ENCODE results near the gene KLHL8. TPM values are rescaled to one million over a fixed set of nuclear protein-coding genes. Genes with fewer than 3 reads are reported as not detected.

KLHL8 gene
- total and polyA plus RNA-seq, 4 donors, result 4.2 to 11.4 (median 8.5) TPM

DNA sequence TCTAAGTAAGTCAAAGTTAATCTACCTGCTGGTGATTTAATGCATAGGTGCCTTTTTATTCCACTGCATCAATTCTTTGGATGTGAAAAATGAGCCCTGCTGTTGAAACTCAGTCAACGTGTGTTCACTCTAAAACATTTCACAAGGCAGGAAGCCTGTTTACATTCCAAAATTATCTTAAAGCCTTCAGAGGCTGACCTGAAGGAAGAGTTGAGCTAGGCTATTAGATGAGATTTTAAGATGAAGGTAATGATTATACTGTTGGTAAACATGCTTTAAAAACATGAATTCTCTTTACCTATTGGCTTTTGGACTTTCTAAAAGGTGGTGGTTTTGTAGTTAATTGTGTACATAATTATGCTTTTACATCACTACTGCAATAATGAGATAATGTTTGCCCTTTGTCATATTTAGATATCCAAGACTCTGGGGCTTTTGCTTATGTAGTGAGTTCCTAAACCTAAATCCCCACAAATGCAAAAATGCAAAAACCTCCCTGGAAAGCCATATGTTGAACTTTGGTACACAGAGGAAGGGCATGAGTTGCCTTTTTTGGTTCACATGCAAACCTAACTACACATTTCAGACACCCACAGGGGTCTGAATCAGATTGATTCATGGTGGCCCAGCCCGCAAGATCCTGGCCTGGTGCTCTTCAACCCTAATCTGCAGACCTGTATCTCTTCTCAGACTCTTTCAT, 92.3 kb downstream of the KLHL8 start:
- H3K27ac ChIP-seq (ENCODE audit: low read depth in 1 of 2, low read length in 2 of 2), result no peak overlapping the region
- H3K9me3 ChIP-seq (ENCODE audit: control insufficient read depth, low read length), result no peaks in the 10 kb centered on the region
- no peaks in the 10 kb centered on the region for H3K4me1 ChIP-seq (ENCODE audit: control insufficient read depth in 1 of 2, insufficient read depth in 2 of 2, low read length in 2 of 2)
- H3K4me3 ChIP-seq (ENCODE audit: low read length in 2 of 2), result no peak overlapping the region
- intact Hi-C loops (cut with DNase I), result loop anchor here in 1 of 2 donors (10.0 kb wide), 1 partner anchor 193 kb away; the partner anchor contains the start of gene AFF1
- no peak for DNase-seq
- WGBS, 2 donors, result 87 to 89% methylated on average over 2 of the region's 2 CpGs
- H3K27me3 ChIP-seq (ENCODE audit: control insufficient read depth in 1 of 2, insufficient read depth in 2 of 2, low read length in 1 of 2), result no peaks in the 10 kb centered on the region
- ATAC-seq (ENCODE audit: low FRiP score), result no peak
- peaks cover 4 to 15% of the 10 kb centered on the region in 2 donors for H3K36me3 ChIP-seq (ENCODE audit: control insufficient read depth in 1 of 2, insufficient read depth in 2 of 2, low read length in 1 of 2)

DNA sequence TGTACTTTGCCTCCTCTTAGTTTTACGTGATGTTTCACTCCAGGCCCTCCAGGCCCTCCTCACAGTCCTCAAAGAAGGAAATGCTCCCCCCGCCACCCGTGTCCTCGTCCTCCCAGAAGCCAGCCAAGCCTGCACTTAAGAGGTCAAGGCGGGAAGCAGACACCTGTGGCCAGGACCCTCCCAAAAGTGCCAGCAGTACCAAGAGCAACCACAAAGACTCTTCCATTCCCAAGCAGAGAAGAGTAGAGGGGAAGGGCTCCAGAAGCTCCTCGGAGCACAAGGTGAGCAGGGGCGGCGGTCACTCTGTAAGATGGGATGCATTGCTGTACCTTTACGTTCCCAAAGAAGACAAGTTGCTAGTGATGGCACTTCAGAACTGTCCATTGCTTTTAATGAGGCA, 94.4 kb downstream of the KLHL8 start:
- H3K9me3 ChIP-seq (ENCODE audit: control insufficient read depth, low read length), result no peaks in the 10 kb centered on the region
- H3K4me1 ChIP-seq (ENCODE audit: control insufficient read depth in 1 of 2, insufficient read depth in 2 of 2, low read length in 2 of 2), result no peaks in the 10 kb centered on the region
- H3K27ac ChIP-seq (ENCODE audit: low read depth in 1 of 2, low read length in 2 of 2), result no peak overlapping the region
- intact Hi-C loops (cut with DNase I), result loop anchor here in 1 of 2 donors (10.0 kb wide), 1 partner anchor 191 kb away; the partner anchor contains the start of gene AFF1
- DNase-seq (no peak), ATAC-seq (ENCODE audit: low FRiP score) (no peak)
- H3K4me3 ChIP-seq (ENCODE audit: low read length in 2 of 2), result no peak overlapping the region
- H3K27me3 ChIP-seq (ENCODE audit: control insufficient read depth in 1 of 2, insufficient read depth in 2 of 2, low read length in 1 of 2), result no peaks in the 10 kb centered on the region
- 93 to 99% methylated on average over 9 of the region's 9 CpGs for WGBS, 2 donors
- H3K36me3 ChIP-seq (ENCODE audit: control insufficient read depth in 1 of 2, insufficient read depth in 2 of 2, low read length in 1 of 2), result peaks cover 4 to 11% of the 10 kb centered on the region in 2 donors

DNA sequence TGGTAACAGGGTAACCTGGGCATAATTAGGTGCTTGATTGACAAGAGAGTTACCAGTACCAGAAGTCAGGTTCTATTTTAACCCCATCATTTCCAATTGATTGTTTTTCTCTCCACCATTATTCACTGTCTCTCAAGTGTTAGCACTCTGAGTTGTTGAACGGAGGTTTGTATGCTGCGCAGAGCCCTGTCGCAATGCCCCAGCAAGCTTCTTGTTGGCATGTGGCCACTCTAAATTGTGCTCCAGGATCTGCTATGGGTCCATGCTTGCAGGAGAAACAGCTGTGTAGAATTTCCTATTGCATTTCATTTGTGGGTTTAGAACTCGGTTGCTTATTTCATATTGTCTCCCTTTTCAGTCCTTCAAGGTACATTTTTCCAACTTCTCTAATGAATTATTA, 98.2 kb downstream of the KLHL8 start:
- Histone ChIP-seq H3K36me3 (ENCODE audit: control insufficient read depth in 1 of 2, insufficient read depth in 2 of 2, low read length in 1 of 2) (peaks cover 0 to 3% of the 10 kb centered on the region in 2 donors), H3K27ac (ENCODE audit: low read depth in 1 of 2, low read length in 2 of 2) (peak overlapping the region in 1 of 2 donors; percentile 54), H3K4me1 (ENCODE audit: control insufficient read depth in 1 of 2, insufficient read depth in 2 of 2, low read length in 2 of 2) (no peaks in the 10 kb centered on the region), H3K4me3 (ENCODE audit: low read length in 2 of 2) (no peak overlapping the region), H3K9me3 (ENCODE audit: control insufficient read depth, low read length) (no peaks in the 10 kb centered on the region), H3K27me3 (ENCODE audit: control insufficient read depth in 1 of 2, insufficient read depth in 2 of 2, low read length in 1 of 2) (no peaks in the 10 kb centered on the region)
- intact Hi-C loops (cut with DNase I), result loop anchor here in 1 of 2 donors (10.0 kb wide), 1 partner anchor 187 kb away; the partner anchor contains the start of gene AFF1
- WGBS, 2 donors, result 76 to 90% methylated on average over 4 of the region's 4 CpGs
- no peak for DNase-seq
- no peak for ATAC-seq (ENCODE audit: low FRiP score)

DNA sequence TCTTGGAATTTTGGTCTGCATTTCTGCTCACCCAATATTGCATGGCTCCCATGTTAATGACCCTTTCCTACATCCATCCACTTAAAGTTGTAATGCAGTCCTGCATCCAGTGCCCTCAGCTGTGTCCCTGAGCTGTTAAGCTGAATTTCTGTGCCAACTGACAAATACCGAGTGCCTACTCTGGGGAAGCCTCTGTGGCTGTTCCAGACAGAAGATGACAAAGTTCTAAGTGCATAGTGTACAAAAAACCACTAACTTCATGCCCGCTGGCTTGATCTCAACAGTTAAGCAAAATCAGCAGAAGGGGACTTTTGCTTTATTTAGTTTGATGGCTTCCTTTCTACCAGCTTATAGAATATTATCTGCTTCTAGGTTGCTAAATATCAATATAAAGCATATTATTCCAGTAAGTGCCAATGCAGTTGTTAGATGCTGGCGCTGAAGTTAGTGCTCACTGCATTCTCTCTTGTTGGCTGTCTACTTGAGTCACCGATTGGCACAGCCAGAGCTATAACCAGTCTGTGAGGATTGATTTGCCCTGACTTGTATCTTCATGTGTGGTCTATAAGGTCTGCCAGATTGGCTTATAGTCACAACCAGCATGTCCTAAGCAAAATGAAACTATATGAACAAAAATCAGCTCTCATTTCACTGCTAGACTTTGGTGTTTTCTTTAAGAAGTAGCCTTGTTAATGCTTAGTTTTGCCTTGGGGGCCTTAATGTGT, 98.9 kb downstream of the KLHL8 start:
- H3K4me1 ChIP-seq (ENCODE audit: control insufficient read depth in 1 of 2, insufficient read depth in 2 of 2, low read length in 2 of 2), result no peaks in the 10 kb centered on the region
- intact Hi-C loops (cut with DNase I), result loop anchor here in 1 of 2 donors (10.0 kb wide), 1 partner anchor 187 kb away; the partner anchor contains the start of gene AFF1
- no peaks in the 10 kb centered on the region for H3K27me3 ChIP-seq (ENCODE audit: control insufficient read depth in 1 of 2, insufficient read depth in 2 of 2, low read length in 1 of 2)
- no peak overlapping the region for H3K4me3 ChIP-seq (ENCODE audit: low read length in 2 of 2)
- ATAC-seq (ENCODE audit: low FRiP score), result no peak
- H3K27ac ChIP-seq (ENCODE audit: low read depth in 1 of 2, low read length in 2 of 2), result peak overlapping the region; percentile 53 to 88
- DNase-seq, result no peak
- H3K36me3 ChIP-seq (ENCODE audit: control insufficient read depth in 1 of 2, insufficient read depth in 2 of 2, low read length in 1 of 2), result peaks cover 0 to 3% of the 10 kb centered on the region in 2 donors
- H3K9me3 ChIP-seq (ENCODE audit: control insufficient read depth, low read length), result no peaks in the 10 kb centered on the region
- WGBS, 2 donors, result 30 to 31% methylated on average over 4 of the region's 4 CpGs

DNA sequence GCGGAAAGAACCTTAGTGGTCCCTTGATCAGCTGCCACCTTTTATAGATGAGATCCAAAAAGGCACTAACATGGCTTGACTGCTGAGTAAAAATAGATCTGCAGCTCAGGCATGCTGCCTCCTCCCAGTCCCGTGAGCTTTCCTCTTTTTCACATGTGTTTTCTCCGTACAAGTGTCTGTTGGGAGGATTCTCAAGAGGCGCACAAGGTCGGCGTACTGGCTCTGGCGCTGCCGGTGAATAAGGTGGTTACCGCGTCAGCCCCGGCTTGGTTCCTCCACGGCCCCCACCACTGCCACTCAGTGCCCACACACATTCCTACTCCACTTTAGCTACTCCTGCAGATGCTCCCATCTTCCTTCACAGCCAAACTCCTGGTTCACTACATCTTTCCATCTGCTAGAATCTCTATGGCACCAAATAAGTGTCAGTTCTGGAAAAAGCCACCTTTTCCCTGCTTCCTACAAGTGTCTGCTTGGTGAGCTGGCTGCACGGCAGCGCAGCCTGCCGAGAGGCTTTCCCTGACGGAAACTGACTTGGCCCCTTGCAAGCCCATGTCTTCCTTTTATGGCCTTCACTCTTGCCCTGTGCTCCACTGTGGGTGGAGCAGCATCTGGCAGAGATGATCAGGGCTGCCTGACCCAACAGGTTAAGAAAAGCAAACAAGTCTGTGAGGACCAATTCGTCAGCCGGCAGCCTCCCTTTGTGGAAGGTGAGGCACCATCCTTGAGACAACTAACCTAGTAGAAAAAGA, 99.8 kb downstream of the KLHL8 start:
- ATAC-seq (ENCODE audit: low FRiP score), result peak; percentile 84
- intact Hi-C loops (cut with DNase I), result loop anchor here in 1 of 2 donors (10.0 kb wide), 1 partner anchor 186 kb away; the partner anchor contains the start of gene AFF1
- peak; percentile 67 to 80 for DNase-seq

DNA sequence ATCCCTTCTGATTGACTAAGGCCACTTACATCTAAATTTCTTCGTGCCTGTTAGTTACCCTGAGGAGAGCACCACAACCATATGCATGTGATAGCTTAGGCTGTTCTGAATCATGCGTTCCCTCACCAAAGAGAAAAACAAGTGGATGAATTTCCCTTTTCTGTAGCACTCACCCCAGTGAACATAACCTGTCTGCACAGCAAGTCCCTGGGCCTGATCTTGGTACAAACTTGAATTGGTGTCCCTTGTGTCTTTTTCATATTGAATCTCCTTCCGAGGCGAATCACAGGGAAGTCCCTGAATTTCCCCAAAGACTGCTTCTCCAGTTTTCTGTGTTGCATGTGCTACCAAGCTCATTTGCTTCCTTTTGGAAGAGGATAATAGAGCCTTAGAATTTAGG, 100.4 kb downstream of the KLHL8 start:
- Histone ChIP-seq H3K27me3 (ENCODE audit: control insufficient read depth in 1 of 2, insufficient read depth in 2 of 2, low read length in 1 of 2) (no peaks in the 10 kb centered on the region), H3K27ac (ENCODE audit: low read depth in 1 of 2, low read length in 2 of 2) (peak overlapping the region; percentile 80 to 88), H3K9me3 (ENCODE audit: control insufficient read depth, low read length) (no peaks in the 10 kb centered on the region), H3K4me1 (ENCODE audit: control insufficient read depth in 1 of 2, insufficient read depth in 2 of 2, low read length in 2 of 2) (no peaks in the 10 kb centered on the region), H3K36me3 (ENCODE audit: control insufficient read depth in 1 of 2, insufficient read depth in 2 of 2, low read length in 1 of 2) (peaks cover 0 to 2% of the 10 kb centered on the region in 2 donors), H3K4me3 (ENCODE audit: low read length in 2 of 2) (peak overlapping the region; percentile 11 to 26)
- DNase-seq, result no peak
- intact Hi-C loops (cut with DNase I), result loop anchor here in 1 of 2 donors (10.0 kb wide), 1 partner anchor 185 kb away; the partner anchor contains the start of gene AFF1
- no peak for ATAC-seq (ENCODE audit: low FRiP score)
- WGBS, 2 donors, result 60 to 62% methylated on average over 4 of the region's 4 CpGs

More for the DNA sequence above, 99.8 kb downstream of the KLHL8 start:
- Histone ChIP-seq H3K4me3 (ENCODE audit: low read length in 2 of 2) (peak overlapping the region; percentile 11 to 26), H3K4me1 (ENCODE audit: control insufficient read depth in 1 of 2, insufficient read depth in 2 of 2, low read length in 2 of 2) (no peaks in the 10 kb centered on the region), H3K36me3 (ENCODE audit: control insufficient read depth in 1 of 2, insufficient read depth in 2 of 2, low read length in 1 of 2) (no peaks in the 10 kb centered on the region), H3K27ac (ENCODE audit: low read depth in 1 of 2, low read length in 2 of 2) (peak overlapping the region; percentile 80 to 88), H3K9me3 (ENCODE audit: control insufficient read depth, low read length) (no peaks in the 10 kb centered on the region), H3K27me3 (ENCODE audit: control insufficient read depth in 1 of 2, insufficient read depth in 2 of 2, low read length in 1 of 2) (no peaks in the 10 kb centered on the region)
- WGBS, 2 donors, result 38 to 42% methylated on average over 18 of the region's 18 CpGs

DNA sequence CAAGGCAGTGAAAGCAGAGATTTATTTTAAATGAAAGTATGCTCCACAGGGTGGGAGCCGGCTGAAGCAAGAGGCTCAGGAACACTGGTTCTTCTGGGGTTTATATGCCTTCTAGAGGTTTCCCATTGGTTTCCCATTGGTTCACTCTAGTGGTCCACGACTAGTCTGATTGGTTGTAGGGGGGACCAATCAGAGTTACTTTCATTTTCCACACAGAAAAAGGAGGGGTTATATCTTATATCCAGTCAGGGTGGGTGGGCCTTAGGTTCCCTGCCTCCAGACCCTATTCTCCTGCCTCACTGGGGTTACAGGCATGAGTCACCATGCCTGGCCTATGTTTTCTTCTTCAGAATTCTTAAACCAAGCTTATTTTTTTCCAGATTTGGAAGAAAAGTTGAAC, 101.6 kb downstream of the KLHL8 start:
- Histone ChIP-seq H3K4me3 (ENCODE audit: low read length in 2 of 2) (no peak overlapping the region), H3K4me1 (ENCODE audit: control insufficient read depth in 1 of 2, insufficient read depth in 2 of 2, low read length in 2 of 2) (no peaks in the 10 kb centered on the region), H3K27me3 (ENCODE audit: control insufficient read depth in 1 of 2, insufficient read depth in 2 of 2, low read length in 1 of 2) (no peaks in the 10 kb centered on the region), H3K9me3 (ENCODE audit: control insufficient read depth, low read length) (no peaks in the 10 kb centered on the region), H3K27ac (ENCODE audit: low read depth in 1 of 2, low read length in 2 of 2) (peak overlapping the region in 1 of 2 donors; percentile 45), H3K36me3 (ENCODE audit: control insufficient read depth in 1 of 2, insufficient read depth in 2 of 2, low read length in 1 of 2) (peaks cover 0 to 5% of the 10 kb centered on the region in 2 donors)
- ATAC-seq (ENCODE audit: low FRiP score), result peak; percentile 12
- DNase-seq, result no peak
- intact Hi-C loops (cut with DNase I), result no loop called here
- 95 to 97% methylated on average over 2 of the region's 2 CpGs for WGBS, 2 donors

DNA sequence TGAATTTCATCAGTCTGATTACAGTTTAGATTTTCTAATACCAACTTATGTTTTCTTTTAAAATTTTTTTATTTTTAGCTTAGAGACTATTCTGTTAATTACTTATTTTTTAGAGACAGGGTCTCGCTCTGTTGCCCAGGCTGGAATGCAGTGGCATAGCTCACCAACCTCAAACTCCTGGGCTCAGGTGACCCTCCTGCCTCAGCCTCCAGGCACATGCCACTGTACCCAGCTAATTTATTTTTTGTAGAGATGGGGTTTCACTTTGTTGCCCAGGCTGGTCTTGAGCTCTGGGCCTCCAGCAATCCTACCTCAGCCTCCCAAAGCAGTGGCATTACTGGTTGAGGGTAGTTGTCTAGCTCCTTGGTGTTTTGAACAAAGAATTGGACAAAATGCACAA, 102.0 kb downstream of the KLHL8 start:
- no peaks in the 10 kb centered on the region for H3K27me3 ChIP-seq (ENCODE audit: control insufficient read depth in 1 of 2, insufficient read depth in 2 of 2, low read length in 1 of 2)
- H3K27ac ChIP-seq (ENCODE audit: low read depth in 1 of 2, low read length in 2 of 2), result no peak overlapping the region
- ATAC-seq (ENCODE audit: low FRiP score), result no peak
- H3K4me3 ChIP-seq (ENCODE audit: low read length in 2 of 2), result no peak overlapping the region
- intact Hi-C loops (cut with DNase I), result no loop called here
- H3K4me1 ChIP-seq (ENCODE audit: control insufficient read depth in 1 of 2, insufficient read depth in 2 of 2, low read length in 2 of 2), result no peaks in the 10 kb centered on the region
- 98 to 100% methylated on average over 1 of the region's 1 CpG for WGBS, 2 donors
- no peaks in the 10 kb centered on the region for H3K9me3 ChIP-seq (ENCODE audit: control insufficient read depth, low read length)
- no peak for DNase-seq
- H3K36me3 ChIP-seq (ENCODE audit: control insufficient read depth in 1 of 2, insufficient read depth in 2 of 2, low read length in 1 of 2), result peaks cover 0 to 5% of the 10 kb centered on the region in 2 donors

Data from aorta (tissue), 5 donors.